Fibroblast of villous mesenchyme (primary cell): ENCODE results near the gene B3GALT5. TPM values are rescaled to one million over a fixed set of nuclear protein-coding genes. Genes with fewer than 3 reads are reported as not detected.

ENCODE experiments used
- DNase-seq: peaks from one replicate; pipeline ENCODE4 v3.0.0-alpha.2; 2010; ENCODE audit warnings: low read depth
- H3K4me3 ChIP-seq: 2 replicates; pipeline ENCODE4 v1.5.1; 2011; ENCODE audit warnings: low read depth, mild to moderate bottlenecking, low read length
- total RNA-seq: library from RNA; depleted of rRNA; stranded (reverse); fragments of >200 nt; gene quantifications from 2 replicates; pipeline ENCODE4 v1.2.3, GENCODE V29; 2012
- TF ChIP-seq, protein P1 (sequence below): IDR thresholded peaks from 2 replicates; pipeline ENCODE4 v1.5.1; 2012; ENCODE audit warnings: low read depth, mild to moderate bottlenecking, low read length; ENCODE audit not compliant: insufficient read depth

B3GALT5 gene
- total RNA-seq, 1 donor: not detected

DNA sequence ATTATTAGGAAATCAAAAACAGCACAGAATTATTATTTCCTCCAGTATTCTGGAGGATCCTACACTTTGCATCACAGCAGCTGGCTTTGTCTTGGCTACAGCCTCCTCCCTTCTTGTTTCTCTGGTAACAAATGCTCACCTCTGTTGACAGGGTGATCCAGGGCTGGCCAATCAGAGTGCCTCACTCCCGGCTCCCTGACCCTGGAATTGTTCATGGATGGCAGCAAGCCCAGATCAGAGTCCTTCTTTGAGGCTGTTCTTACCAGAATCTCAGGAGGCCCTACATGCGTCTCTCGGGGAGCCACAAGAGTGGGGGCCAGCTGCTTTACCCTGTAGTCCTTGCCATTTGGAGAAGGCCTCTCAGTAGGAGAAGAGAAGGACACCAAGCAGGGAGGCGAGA lies 83.9 kb downstream of the B3GALT5 start:
- H3K4me3 ChIP-seq: no peak overlapping the region
- TF ChIP-seq, protein P1, sequence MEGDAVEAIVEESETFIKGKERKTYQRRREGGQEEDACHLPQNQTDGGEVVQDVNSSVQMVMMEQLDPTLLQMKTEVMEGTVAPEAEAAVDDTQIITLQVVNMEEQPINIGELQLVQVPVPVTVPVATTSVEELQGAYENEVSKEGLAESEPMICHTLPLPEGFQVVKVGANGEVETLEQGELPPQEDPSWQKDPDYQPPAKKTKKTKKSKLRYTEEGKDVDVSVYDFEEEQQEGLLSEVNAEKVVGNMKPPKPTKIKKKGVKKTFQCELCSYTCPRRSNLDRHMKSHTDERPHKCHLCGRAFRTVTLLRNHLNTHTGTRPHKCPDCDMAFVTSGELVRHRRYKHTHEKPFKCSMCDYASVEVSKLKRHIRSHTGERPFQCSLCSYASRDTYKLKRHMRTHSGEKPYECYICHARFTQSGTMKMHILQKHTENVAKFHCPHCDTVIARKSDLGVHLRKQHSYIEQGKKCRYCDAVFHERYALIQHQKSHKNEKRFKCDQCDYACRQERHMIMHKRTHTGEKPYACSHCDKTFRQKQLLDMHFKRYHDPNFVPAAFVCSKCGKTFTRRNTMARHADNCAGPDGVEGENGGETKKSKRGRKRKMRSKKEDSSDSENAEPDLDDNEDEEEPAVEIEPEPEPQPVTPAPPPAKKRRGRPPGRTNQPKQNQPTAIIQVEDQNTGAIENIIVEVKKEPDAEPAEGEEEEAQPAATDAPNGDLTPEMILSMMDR: no peak
- DNase-seq: no peak

DNA sequence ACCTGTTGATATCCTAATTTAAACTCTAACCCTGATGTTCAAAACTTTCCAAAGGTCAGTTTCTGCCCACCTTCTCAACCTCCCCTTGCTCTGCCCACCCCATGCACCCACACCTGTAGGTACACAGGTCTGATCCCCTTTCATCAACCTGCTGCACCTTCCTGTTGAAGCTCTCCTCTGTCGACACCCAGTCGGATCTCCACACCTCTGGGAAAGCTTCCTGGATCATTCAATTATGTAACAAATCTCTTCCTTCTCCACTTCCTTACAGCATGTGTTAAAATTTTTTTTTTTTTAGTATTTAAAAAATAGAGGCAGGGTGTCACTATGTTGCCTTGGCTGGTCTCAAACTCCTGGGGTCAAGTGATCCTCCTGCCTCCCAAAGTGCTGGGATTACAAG lies 87.6 kb downstream of the B3GALT5 start:
- TF ChIP-seq, protein P1: no peak
- DNase-seq: no peak
- H3K4me3 ChIP-seq: no peak overlapping the region

- no peak overlapping the region for H3K4me3 ChIP-seq
These were observed 90.8 kb downstream of the B3GALT5 start for GRCh38 chr21:39703578-39703977.

GRCh38 chr21:39705849-39706248 lies 93.1 kb downstream of the B3GALT5 start:
- no peak overlapping the region for H3K4me3 ChIP-seq
- DNase-seq: peak; percentile 7
- TF ChIP-seq, protein P1: peak; percentile 24

More at GRCh38 chr21:39703578-39703977, 90.8 kb downstream of the B3GALT5 start:
- DNase-seq: no peak
- TF ChIP-seq, protein P1: no peak

GRCh38 chr21:39707316-39707715 lies 94.6 kb downstream of the B3GALT5 start:
- no peak for DNase-seq
- no peak overlapping the region for H3K4me3 ChIP-seq
- TF ChIP-seq, protein P1: no peak

DNA sequence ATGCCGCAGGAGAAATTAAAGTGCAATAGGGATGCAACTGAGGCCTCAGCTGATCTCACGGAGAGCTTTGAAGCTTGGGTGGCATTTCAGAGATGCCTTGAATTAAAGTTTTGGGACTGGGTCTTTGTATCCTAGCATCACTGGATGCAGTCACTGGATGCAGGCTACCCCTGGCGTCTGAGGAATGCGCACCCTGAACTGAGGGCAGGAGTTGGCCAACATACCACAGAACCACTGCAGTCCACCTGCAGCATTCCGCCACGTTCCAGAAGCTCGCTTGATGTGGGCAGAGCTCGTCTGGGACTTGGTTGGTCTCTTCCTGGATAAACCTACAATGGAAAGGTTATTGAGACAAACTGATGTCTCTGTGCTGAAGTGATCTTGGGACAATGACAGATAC lies 98.1 kb downstream of the B3GALT5 start:
- no peak for DNase-seq
- TF ChIP-seq, protein P1: no peak
- H3K4me3 ChIP-seq: no peak overlapping the region

DNA sequence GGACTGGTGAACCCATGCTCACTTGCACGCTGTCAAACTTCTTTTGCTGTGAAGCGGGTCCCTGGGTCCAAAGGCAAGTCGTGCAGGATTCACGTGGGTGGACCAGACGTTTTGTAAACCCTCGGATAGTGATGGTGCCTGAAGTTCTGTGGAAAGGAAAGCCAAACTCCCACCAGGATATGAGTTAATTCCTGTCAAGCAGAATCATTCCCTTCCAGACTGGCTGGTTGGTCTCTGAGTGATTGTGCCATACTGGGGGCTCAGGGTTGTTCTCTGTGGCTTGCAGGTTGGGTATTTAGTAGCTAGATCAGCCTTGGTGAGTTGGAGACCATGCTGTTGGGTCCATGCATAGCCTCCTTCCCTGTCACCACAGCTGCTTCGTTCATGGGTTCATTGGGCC lies 99.5 kb downstream of the B3GALT5 start:
- no peak for DNase-seq
- TF ChIP-seq, protein P1: no peak

More for the DNA sequence above, 99.5 kb downstream of the B3GALT5 start:
- H3K4me3 ChIP-seq: no peak overlapping the region
